Measurements from ENCODE around the gene NUAK2. TPM values are rescaled to one million over a fixed set of nuclear protein-coding genes. Genes with fewer than 3 reads are reported as not detected.

Gene NUAK2
- total and polyA plus RNA-seq, 2 experiments from 2014 or later, result 3.0 to 3.8 TPM

GRCh38 chr1:205312866-205313562 is 8.5 kb downstream of the NUAK2 start:
- no peak overlapping the region for H3K4me3 ChIP-seq
- H3K4me2 ChIP-seq (ENCODE audit: unreplicated experiment), result no peak overlapping the region
- no peak overlapping the region for H3K9ac ChIP-seq

DNA sequence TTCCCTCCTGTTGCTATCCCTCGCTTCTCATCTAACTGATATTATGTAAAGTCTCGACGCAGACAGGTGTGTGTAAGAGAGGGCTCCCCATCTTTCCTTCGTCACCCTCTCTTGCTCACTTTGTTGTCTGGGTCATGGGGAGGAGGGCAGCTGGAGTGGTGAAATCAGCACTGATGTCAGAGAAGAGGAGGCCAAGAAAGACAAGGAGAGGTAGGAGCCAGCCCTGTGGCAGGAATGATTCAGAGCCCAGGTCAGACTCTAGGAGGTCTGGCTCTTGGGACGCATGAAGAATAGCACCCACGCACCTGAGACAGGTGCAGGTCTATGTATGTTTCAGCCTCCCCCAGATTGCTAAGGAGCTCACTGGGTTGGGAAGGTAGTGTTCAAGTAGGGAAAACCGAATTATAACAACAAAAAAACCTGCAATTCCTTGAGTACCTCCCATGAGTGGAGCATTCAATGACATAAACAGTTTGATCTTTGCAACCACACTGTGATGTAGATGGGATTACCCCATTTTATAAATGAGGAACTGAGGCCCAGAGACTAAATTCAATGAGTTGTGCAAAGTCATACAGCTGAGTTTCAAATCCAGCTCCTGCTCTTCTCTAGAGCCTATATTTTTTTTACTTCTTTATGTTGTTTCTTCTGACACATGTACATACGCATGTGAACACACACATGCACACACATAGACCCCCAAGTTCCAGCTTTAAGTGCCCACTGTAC is 10.4 kb downstream of the NUAK2 start:
- Histone ChIP-seq H3K4me3 (no peak overlapping the region), H3K27ac (no peak overlapping the region), H3K9me3 (ENCODE audit: low read depth) (no peaks in the 10 kb centered on the region), H3K27me3 (replicated peaks; ENCODE audit: insufficient read depth) (no peaks in the 10 kb centered on the region), H3F3A (ENCODE audit: insufficient read depth) (no peaks in the 10 kb centered on the region), H3K9me2 (ENCODE audit: insufficient read depth) (no peaks in the 10 kb centered on the region), H3K79me2 (ENCODE audit: insufficient read depth) (peaks cover 60% of the 10 kb centered on the region), H3K4me1 (ENCODE audit: insufficient read depth) (no peaks in the 10 kb centered on the region), H4K20me1 (ENCODE audit: insufficient read depth) (no peaks in the 10 kb centered on the region), H3K4me2 (ENCODE audit: unreplicated experiment) (no peak overlapping the region), H3K36me3 (ENCODE audit: low read depth) (peaks cover 28% of the 10 kb centered on the region), H3K9ac (no peak overlapping the region), H2AFZ (no peak overlapping the region)
- no peak for TF ChIP-seq EZH2phosphoT487 (IDR thresholded peaks at IDR 0.05; ENCODE audit: insufficient read depth, low read depth)
- no peak for DNase-seq
- in situ Hi-C loops (cut with MboI), result no loop called here
- 96% methylated on average over 8 of the region's 8 CpGs for WGBS, 2 experiments (ENCODE audit: low coverage in 1 of 2, low lambda C conversion rate in 2 of 2, missing lambda C conversion rate in 2 of 2)

More at GRCh38 chr1:205312866-205313562, 8.5 kb downstream of the NUAK2 start:
- Histone ChIP-seq H3K36me3 (ENCODE audit: low read depth) (peaks cover 14% of the 10 kb centered on the region), H3F3A (ENCODE audit: insufficient read depth) (no peaks in the 10 kb centered on the region), H3K27me3 (replicated peaks; ENCODE audit: insufficient read depth) (no peaks in the 10 kb centered on the region), H3K9me2 (ENCODE audit: insufficient read depth) (no peaks in the 10 kb centered on the region), H2AFZ (no peak overlapping the region), H3K4me1 (ENCODE audit: insufficient read depth) (no peaks in the 10 kb centered on the region), H4K20me1 (ENCODE audit: insufficient read depth) (no peaks in the 10 kb centered on the region), H3K27ac (no peak overlapping the region), H3K79me2 (ENCODE audit: insufficient read depth) (peaks cover 79% of the 10 kb centered on the region), H3K9me3 (ENCODE audit: low read depth) (no peaks in the 10 kb centered on the region)
- in situ Hi-C loops (cut with MboI), result no loop called here
- no peak for DNase-seq
- WGBS, 2 experiments (ENCODE audit: low coverage in 1 of 2, low lambda C conversion rate in 2 of 2, missing lambda C conversion rate in 2 of 2), result 77 to 78% methylated on average over 10 of the region's 10 CpGs
- TF ChIP-seq EZH2 (IDR thresholded peaks at IDR 0.05; ENCODE audit: insufficient read depth, poor library complexity, severe bottlenecking) (no peak), EZH2phosphoT487 (IDR thresholded peaks at IDR 0.05; ENCODE audit: insufficient read depth, low read depth) (no peak)

DNA sequence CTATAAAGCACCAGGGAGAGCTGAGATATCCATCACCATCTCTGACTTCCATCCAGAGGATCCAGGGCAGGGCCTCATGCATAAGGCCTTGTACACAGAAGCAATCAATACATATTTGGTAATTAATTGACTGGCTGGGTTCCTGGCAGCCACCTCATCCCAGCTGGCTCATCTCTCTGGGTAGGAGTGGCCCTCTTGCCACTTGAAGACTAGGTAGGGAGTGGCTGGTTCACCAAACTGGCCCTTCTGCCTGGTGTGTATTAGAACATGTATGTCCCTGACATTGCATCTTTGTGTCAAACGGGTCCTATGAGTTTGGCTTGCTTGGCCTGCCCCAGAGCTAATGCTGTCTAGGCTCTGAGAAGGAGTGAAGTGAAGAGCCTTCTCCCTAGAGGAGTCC is 11.8 kb downstream of the NUAK2 start:
- Histone ChIP-seq H3F3A (ENCODE audit: insufficient read depth) (peaks cover 7% of the 10 kb centered on the region; the same call in 1 of the 2 replicates), H3K79me2 (ENCODE audit: insufficient read depth) (peaks cover 46% of the 10 kb centered on the region), H3K9me3 (ENCODE audit: low read depth) (no peaks in the 10 kb centered on the region), H3K27me3 (replicated peaks; ENCODE audit: insufficient read depth) (no peaks in the 10 kb centered on the region), H3K9ac (no peak overlapping the region), H4K20me1 (ENCODE audit: insufficient read depth) (no peaks in the 10 kb centered on the region), H3K9me2 (ENCODE audit: insufficient read depth) (no peaks in the 10 kb centered on the region), H3K4me2 (ENCODE audit: unreplicated experiment) (no peak overlapping the region), H2AFZ (no peak overlapping the region), H3K4me3 (no peak overlapping the region), H3K4me1 (ENCODE audit: insufficient read depth) (peaks cover 4% of the 10 kb centered on the region; the same call in 1 of the 2 replicates), H3K36me3 (ENCODE audit: low read depth) (peaks cover 28% of the 10 kb centered on the region), H3K27ac (no peak overlapping the region)
- no peak for DNase-seq
- TF ChIP-seq EZH2 (IDR thresholded peaks at IDR 0.05; ENCODE audit: insufficient read depth, poor library complexity, severe bottlenecking) (no peak), EZH2phosphoT487 (IDR thresholded peaks at IDR 0.05; ENCODE audit: insufficient read depth, low read depth) (no peak)
- WGBS, 2 experiments (ENCODE audit: low coverage in 1 of 2, low lambda C conversion rate in 2 of 2, missing lambda C conversion rate in 2 of 2), result 79 to 86% methylated on average over 1 of the region's 1 CpG
- in situ Hi-C loops (cut with MboI), result no loop called here

DNA sequence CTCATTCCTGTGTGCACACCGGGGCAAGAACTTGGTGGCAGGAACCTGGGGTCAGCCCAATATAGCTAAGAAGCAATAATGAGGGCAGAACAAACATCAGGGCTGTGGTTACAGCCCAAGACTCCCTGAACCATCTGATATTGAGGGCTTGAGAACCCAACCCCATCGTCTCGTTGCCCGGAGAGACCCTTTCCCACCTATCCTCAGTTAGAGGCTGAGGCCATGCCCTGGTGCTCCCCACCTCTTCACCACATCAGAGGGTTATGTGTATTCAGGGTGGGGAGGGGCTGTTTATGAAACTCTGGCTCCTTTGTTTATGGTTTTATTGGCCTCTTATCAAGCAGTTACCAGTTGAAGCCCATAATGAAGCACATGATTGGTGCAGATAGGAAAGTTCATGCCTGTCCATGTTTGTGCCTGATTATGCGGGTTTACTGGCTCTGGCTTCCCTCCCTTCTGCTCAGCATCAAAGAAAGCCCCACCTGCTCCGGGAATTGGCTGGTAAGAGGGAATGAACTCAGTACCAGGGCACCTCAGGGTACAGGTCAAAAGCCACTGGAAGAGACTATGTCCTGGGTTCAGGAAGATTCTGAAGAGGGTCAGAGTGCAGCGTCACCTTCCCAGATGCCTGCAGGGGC is 14.5 kb downstream of the NUAK2 start:
- Histone ChIP-seq H3K27me3 (replicated peaks; ENCODE audit: insufficient read depth) (no peaks in the 10 kb centered on the region), H3F3A (ENCODE audit: insufficient read depth) (peaks cover 17% of the 10 kb centered on the region), H4K20me1 (ENCODE audit: insufficient read depth) (no peaks in the 10 kb centered on the region), H3K4me3 (no peak overlapping the region), H3K4me1 (ENCODE audit: insufficient read depth) (peaks cover 12% of the 10 kb centered on the region), H3K79me2 (ENCODE audit: insufficient read depth) (peaks cover 19% of the 10 kb centered on the region), H3K36me3 (ENCODE audit: low read depth) (peaks cover 28% of the 10 kb centered on the region), H3K9me2 (ENCODE audit: insufficient read depth) (no peaks in the 10 kb centered on the region), H3K4me2 (ENCODE audit: unreplicated experiment) (no peak overlapping the region), H3K9me3 (ENCODE audit: low read depth) (no peaks in the 10 kb centered on the region), H3K27ac (no peak overlapping the region), H3K9ac (no peak overlapping the region), H2AFZ (no peak overlapping the region)
- 87 to 92% methylated on average over 7 of the region's 7 CpGs for WGBS, 2 experiments (ENCODE audit: low coverage in 1 of 2, low lambda C conversion rate in 2 of 2, missing lambda C conversion rate in 2 of 2)
- in situ Hi-C loops (cut with MboI), result no loop called here
- no peak for DNase-seq
- TF ChIP-seq EZH2phosphoT487 (IDR thresholded peaks at IDR 0.05; ENCODE audit: insufficient read depth, low read depth), result no peak
- no peak for TF ChIP-seq EZH2 (IDR thresholded peaks at IDR 0.05; ENCODE audit: insufficient read depth, poor library complexity, severe bottlenecking)

Measured in GM23248 (cell line).